KOPT-K1 (cell line): ENCODE results near the gene RPS15.

Experiments used
- H3K27ac ChIP-seq: fragments of 200-600 bp; sonication (generic); 2 replicates; pipeline ENCODE4 v1.5.1; 2016; ENCODE audit warnings: antibody characterized with exemption, mild to moderate bottlenecking, low read depth, low read length; ENCODE audit not compliant: poor library complexity, severe bottlenecking
- H3K36me3 ChIP-seq: fragments of 200-600 bp; sonication (generic); 2 replicates; pipeline ENCODE4 v1.5.1; 2017; ENCODE audit warnings: antibody characterized with exemption, mild to moderate bottlenecking, low read length, moderate library complexity; ENCODE audit not compliant: insufficient read depth
- H3K9me3 ChIP-seq: fragments of 200-600 bp; sonication (generic); 2 replicates; pipeline ENCODE4 v1.5.1; 2017; ENCODE audit warnings: antibody characterized with exemption, low read length, mild to moderate bottlenecking; ENCODE audit not compliant: insufficient read depth, poor library complexity, severe bottlenecking

Gene RPS15

DNA sequence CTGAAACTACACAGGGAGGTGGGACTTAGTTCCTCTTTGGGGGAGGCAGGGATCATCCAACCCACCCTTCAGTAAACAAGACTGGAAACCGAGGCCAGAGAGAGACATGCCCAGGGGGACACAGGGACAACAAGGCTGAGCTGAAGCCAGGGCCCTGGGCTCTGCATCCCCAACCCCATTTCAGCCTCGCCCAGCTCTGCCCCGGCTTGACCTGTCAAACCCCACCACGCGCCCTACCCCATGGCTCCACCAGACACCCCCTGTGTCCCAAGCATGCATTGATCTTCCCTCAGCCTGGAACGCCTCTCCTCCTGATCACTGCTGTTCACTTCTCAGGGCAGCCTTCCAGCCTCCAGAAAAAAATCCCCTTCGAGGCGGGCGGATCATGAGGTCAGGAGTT is 9.7 kb downstream of the RPS15 start:
- Histone ChIP-seq H3K27ac (no peak overlapping the region), H3K9me3 (no peaks in the 10 kb centered on the region), H3K36me3 (peaks cover 2% of the 10 kb centered on the region)

DNA sequence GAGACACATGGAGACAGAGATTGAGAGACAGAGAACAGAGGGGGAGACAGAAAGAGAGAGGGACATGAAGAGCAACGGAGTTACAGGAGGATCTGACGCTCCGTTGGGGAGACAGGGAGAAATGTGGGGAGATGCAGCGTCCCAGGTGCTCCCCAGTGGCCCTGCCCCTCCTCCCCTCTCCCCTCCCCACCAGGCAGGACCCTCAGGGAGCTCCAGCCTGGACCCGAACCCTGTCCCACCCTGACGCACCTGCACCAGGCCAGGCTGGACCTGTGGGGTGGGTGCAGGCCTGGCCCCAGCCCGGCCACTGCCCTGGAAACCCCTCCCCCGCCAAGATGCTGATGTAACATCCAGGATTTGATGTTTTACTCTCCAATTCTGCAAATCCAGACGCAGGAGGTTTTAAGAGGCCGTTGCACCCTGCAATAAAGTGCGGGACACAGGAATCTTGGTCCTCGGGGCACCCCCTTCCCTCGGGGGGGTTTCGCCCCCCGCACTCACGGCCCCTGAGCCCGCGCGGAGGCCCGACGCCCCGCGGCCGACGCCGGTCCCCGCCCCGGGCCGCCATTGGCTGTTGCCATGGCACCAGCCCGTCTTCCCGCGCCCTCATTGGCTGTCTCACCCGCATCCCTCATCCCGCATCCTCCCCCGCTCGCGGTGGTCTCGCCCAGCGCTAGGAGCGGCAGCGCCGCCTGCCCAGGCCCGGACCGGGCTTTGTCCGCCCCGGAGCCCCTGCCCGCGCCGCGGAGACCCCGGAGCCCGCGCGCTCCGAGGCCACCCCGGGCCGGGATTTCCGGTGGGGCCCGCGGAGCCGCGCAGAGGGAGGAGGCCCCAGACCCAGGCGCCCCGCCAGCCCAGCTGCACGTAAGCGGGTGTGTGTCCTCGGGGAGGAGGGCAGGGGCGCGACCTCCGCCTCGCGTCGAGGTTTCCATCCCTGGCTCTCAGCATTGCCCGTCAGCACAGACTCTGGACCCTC is 11.6 kb downstream of the RPS15 start, which contains the start of gene APC2:
Gene APC2, plus strand, starts transcription at position 655 of the 976 bp plus-strand sequence. CDS start 2,881 bp downstream, outside the sequence.
- Histone ChIP-seq H3K27ac (no peak within 1 kb of the TSS), H3K36me3 (no peaks in the 10 kb centered on the region), H3K9me3 (no peaks in the 10 kb centered on the region)

- Histone ChIP-seq H3K9me3 (no peaks in the 10 kb centered on the region), H3K36me3 (no peaks in the 10 kb centered on the region), H3K27ac (no peak overlapping the region)
These were observed 12.8 kb downstream of the RPS15 start for GRCh38 chr19:1450735-1451731.

DNA sequence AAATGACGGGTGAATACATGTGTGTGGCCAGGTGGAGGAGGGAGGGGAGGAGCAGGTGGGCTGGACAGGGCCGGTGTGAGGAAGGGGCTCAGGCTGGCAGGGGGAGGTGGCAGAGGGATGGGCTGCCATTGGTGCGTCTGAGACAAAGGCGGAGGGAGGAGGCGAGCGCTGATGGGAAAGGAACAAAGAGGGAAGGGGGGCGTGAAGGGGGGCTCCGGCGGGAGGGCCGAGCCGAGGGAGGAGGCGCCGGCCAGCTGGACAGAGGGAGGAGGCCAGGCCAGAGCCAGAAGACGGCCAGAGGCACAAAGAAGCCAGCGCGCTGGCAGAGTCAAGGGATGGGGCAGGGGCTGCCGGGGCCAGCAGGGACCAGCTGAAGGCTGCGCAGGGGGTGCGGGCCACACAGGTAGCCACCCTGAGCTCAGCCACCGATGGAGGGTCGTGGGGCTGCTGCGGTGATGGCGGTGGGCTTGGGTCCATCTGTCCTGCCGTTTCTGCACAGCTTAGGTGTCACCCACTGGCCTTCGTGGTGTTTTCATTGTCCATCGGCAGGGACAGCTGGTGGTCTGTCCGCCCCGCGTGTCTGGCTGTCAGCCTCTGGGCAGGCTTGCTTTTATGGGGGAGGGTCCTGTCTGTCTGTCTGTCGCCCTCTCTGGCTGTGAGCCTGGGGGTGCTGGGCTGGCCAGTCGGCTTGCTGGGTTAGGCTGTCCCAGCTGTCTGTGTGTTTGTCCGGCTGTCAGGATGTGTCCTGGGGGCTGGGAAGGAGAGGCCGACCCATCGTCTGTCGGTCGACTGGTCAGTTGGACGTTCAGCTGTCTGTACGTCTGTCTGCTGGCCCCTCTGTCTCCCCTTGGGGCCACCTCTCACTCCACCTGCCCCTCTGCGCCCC is 14.0 kb downstream of the RPS15 start:
- H3K36me3 ChIP-seq: no peaks in the 10 kb centered on the region
- no peak overlapping the region for H3K27ac ChIP-seq
- no peaks in the 10 kb centered on the region for H3K9me3 ChIP-seq

- H3K9me3 ChIP-seq: no peaks in the 10 kb centered on the region
- H3K27ac ChIP-seq: no peak overlapping the region
- H3K36me3 ChIP-seq: no peaks in the 10 kb centered on the region
These were observed 14.8 kb downstream of the RPS15 start for GRCh38 chr19:1452802-1453524.

DNA sequence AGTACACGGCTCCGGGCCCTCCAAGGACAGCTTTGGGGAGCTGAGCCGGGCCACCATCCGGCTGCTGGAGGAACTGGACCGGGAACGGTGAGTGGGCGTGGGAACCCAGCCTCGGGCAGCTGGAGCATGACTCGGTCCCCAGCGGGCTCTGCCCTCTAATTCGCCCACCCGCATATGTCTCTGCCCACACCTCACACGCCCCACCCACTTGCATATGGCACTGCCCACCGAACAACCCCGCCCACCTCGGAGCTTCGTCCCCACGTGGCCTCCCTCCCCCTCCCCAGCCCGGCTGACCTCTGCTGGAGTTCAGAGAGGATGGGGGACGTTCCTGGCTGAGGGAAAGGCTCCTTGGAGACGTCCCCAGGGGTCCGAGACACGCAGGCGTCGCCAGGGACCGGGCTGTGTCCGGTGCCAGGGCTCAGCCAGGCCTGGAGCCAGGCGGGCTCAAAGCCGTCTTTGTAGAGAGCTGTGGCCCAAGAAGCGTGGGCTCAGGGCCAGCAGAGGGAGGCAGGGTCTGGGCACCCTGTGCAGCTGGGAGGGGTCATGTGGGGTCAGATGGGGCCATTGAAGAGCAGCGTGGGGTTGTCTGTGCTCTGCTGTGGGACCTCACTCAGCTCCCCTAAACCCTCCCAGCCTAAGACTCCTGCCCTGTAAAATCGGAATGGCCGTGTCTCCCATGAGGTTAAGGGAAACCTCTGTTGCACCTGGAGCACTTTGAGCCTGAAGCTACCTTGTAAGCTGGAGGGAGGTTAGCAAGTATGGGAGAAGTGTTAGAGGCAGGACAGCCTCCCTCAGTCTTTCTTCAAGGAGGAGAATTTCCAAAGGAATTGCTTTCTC is 15.5 kb downstream of the RPS15 start:
- Histone ChIP-seq H3K9me3 (no peaks in the 10 kb centered on the region), H3K27ac (no peak overlapping the region), H3K36me3 (no peaks in the 10 kb centered on the region)

DNA sequence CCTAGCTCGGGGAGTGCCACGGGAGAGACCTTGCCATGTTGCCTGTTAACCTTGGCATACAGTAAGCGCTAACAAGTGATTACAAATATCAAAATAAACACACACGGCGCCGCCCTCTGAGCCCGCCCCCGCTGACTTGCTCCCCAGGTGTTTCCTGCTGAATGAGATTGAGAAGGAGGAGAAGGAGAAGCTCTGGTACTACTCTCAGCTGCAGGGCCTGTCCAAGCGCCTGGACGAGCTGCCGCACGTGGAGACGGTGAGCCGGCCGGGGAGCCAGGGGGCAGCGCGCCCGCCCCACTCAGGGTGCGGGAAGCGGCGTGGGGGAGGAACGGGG is 16.8 kb downstream of the RPS15 start:
- Histone ChIP-seq H3K9me3 (no peaks in the 10 kb centered on the region), H3K27ac (no peak overlapping the region), H3K36me3 (no peaks in the 10 kb centered on the region)

DNA sequence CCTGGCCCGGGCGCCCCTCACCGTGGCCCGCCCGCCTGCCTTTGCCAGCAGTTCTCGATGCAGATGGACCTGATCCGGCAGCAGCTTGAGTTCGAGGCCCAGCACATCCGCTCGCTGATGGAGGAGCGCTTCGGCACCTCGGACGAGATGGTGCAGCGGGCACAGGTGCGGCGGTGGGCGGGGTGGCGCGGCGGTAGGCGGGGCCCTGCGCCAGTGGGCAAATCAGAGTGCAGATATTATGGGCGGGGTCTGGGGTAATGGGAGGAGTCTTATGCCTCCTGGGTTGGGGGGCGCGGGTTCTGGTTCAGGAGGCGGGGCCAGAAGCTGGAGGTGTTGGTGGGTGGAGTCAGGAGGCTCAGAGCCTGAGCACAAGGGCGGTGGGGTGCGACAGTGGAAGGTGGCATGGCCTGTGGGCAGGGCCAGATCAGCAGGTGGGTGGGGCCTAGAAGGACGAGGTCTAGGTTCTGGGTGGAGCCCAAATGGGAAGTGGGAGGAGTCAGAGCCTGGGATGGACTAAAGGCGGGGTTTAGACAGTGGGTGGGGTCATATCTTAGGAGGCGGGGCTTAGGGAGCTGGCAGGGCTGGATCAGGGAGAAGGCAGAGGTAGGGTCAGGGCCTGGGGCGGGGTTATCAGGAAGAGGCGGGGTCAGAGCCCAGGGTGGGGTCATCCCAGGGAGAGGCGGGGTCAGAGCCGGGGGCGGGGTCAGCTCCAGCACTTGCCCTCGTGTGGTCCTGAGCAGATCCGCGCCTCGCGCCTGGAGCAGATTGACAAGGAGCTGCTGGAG is 17.3 kb downstream of the RPS15 start:
- Histone ChIP-seq H3K27ac (no peak overlapping the region), H3K36me3 (no peaks in the 10 kb centered on the region), H3K9me3 (no peaks in the 10 kb centered on the region)

DNA sequence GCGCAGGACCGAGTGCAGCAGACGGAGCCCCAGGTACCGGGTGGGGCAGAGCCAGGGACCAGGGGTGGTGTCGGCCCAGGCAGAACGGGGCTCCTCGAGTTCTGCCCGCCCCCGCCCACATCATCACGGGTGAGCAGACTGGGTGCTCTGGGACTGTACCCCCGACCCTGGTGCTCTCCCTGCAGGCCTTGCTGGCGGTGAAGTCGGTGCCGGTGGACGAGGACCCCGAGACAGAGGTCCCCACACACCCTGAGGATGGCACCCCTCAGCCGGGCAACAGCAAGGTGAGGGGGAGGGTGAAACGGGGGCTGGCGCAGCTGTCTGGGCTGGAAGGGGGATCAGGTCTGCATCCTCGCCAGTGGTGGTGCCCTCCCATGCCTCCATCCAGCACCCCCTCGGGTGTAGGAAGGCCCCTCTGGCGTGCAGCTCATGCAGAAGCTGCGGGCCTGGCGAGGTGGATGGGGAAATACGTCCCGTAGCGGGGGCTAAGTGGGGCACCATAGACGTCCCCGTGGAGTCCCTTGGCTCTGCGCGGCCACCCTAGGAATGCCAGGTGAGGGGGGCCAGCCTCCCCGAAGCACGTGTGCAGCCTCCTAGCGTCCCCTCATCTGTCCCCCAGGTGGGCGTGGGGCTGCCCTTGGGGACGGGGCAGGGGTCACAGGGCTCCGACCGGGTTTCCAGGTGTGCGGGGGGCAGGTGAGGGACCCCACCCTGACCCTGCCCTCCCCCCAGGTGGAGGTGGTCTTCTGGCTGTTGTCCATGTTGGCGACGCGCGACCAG is 18.1 kb downstream of the RPS15 start:
- Histone ChIP-seq H3K36me3 (no peaks in the 10 kb centered on the region), H3K9me3 (no peaks in the 10 kb centered on the region), H3K27ac (no peak overlapping the region)

DNA sequence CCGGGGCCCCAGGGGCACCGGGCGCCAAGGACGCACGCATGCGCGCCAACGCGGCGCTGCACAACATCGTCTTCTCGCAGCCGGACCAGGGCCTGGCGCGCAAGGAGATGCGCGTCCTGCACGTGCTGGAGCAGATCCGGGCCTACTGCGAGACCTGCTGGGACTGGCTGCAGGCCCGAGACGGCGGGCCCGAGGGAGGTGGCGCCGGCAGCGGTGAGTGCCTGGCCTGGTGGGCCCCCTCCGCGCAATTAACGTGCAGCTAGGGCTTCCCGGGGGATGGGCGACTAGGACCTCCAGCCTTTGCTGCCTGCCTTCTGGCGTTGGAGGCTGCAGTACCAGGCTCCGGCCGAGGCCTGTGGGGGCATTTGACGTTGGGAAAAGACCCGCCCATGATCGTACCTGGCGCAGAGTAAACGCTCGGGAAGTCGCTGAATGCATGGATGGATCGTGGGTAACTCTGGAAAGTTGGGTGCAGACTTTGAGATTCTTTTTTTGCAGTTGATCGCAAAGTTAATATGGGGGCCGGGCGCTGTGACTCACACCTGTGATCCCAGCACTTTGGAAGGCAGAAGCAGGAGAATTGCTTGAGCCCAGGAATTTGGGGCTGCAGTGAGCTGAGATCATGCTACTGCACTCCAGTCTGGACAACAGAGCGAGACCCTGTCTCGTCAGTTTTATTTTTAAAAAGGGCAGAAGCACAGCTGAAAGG is 19.0 kb downstream of the RPS15 start:
- no peak overlapping the region for H3K27ac ChIP-seq
- H3K36me3 ChIP-seq: no peaks in the 10 kb centered on the region
- no peaks in the 10 kb centered on the region for H3K9me3 ChIP-seq

GRCh38 chr19:1457892-1458291 is 19.7 kb downstream of the RPS15 start:
- Histone ChIP-seq H3K27ac (no peak overlapping the region), H3K36me3 (no peaks in the 10 kb centered on the region), H3K9me3 (no peaks in the 10 kb centered on the region)

DNA sequence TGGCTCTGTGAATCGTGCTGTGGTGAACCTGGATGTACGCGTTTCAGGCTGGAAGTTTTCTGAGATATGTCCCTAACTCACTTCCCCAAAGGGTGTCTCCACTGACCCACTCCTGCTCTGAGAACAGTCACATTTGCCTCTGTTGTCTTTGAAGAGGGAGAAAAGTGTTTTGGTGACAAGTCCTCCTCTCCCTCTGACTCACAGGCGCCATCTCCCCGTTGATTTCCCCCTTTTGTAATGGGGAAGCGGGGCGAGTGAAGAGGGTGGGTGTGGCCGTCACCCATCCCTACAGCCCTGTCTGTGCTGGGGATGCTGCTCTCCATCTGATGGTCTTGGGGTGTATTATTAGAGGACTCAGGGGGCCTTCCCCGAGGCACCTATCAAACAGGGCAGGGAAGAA is 21.3 kb downstream of the RPS15 start:
- Histone ChIP-seq H3K36me3 (no peaks in the 10 kb centered on the region), H3K27ac (no peak overlapping the region)

More for the DNA sequence above, 21.3 kb downstream of the RPS15 start:
- H3K9me3 ChIP-seq: no peaks in the 10 kb centered on the region
